ENCODE measurements around the gene GARNL3.

Gene GARNL3

GRCh38 chr9:127233550-127233949 lies 31.0 kb upstream of the GARNL3 start:
- DNase-seq (ENCODE audit: low spot score) = no peak

GRCh38 chr9:127233989-127234388 lies 30.6 kb upstream of the GARNL3 start:
- DNase-seq (ENCODE audit: low spot score) = no peak

GRCh38 chr9:127237801-127238200 lies 26.8 kb upstream of the GARNL3 start:
- DNase-seq (ENCODE audit: low spot score) = no peak

- no peak for DNase-seq (ENCODE audit: low spot score)
Measured at GRCh38 chr9:127241354-127241753, 23.2 kb upstream of the GARNL3 start.

- peak; percentile 90 for DNase-seq (ENCODE audit: low spot score)
Measured at GRCh38 chr9:127244609-127245601, 19.7 kb upstream of the GARNL3 start.

GRCh38 chr9:127245637-127246164 lies 18.9 kb upstream of the GARNL3 start:
- DNase-seq (ENCODE audit: low spot score) = no peak

- no peak for DNase-seq (ENCODE audit: low spot score)
Measured at GRCh38 chr9:127248241-127248640, 16.3 kb upstream of the GARNL3 start.

GRCh38 chr9:127249877-127250276 lies 14.7 kb upstream of the GARNL3 start:
- no peak for DNase-seq (ENCODE audit: low spot score)

GRCh38 chr9:127250896-127251391 lies 13.6 kb upstream of the GARNL3 start:
- no peak for DNase-seq (ENCODE audit: low spot score)

GRCh38 chr9:127252410-127253318 lies 11.9 kb upstream of the GARNL3 start:
- no peak for DNase-seq (ENCODE audit: low spot score)

- DNase-seq (ENCODE audit: low spot score) = no peak
Measured at GRCh38 chr9:127253446-127253845, 11.1 kb upstream of the GARNL3 start.

GRCh38 chr9:127255692-127256091 lies 8.9 kb upstream of the GARNL3 start:
- no peak for DNase-seq (ENCODE audit: low spot score)

GRCh38 chr9:127256324-127256723 lies 8.2 kb upstream of the GARNL3 start:
- no peak for DNase-seq (ENCODE audit: low spot score)

GRCh38 chr9:127258606-127259471 lies 5.7 kb upstream of the GARNL3 start:
- DNase-seq (ENCODE audit: low spot score) = no peak

GRCh38 chr9:127262602-127263001 lies 2.0 kb upstream of the GARNL3 start:
- DNase-seq (ENCODE audit: low spot score) = no peak

- no peak for DNase-seq (ENCODE audit: low spot score)
Measured at GRCh38 chr9:127263237-127263636, 1.3 kb upstream of the GARNL3 start.

- no peak for DNase-seq (ENCODE audit: low spot score)
Measured at GRCh38 chr9:127263664-127264063, 910 bp upstream of the GARNL3 start.

- no peak for DNase-seq (ENCODE audit: low spot score)
Measured at GRCh38 chr9:127267793-127268525, 3.4 kb downstream of the GARNL3 start.

- DNase-seq (ENCODE audit: low spot score) = no peak
Measured at GRCh38 chr9:127269449-127269848, 4.9 kb downstream of the GARNL3 start.

- DNase-seq (ENCODE audit: low spot score) = no peak
Measured at GRCh38 chr9:127273326-127273725, 8.8 kb downstream of the GARNL3 start.

- DNase-seq (ENCODE audit: low spot score) = no peak
Measured at GRCh38 chr9:127277099-127277498, 12.5 kb downstream of the GARNL3 start.

Measured in HuH-7.5 (cell line).